HL-60/S4 treated with retinoic acid at 250 ng/mL for 4 days and 3 days (cell line): ENCODE measurements around the gene CYP2D6.
"Not testable (repeated sequence)": the region's sequence is repeated elsewhere in the genome, so short reads cannot be mapped to it uniquely, and the experiment has no call there.

ENCODE experiments used
- in situ Hi-C: fragments of 300-500 bp; cut with MboI; formaldehyde crosslinking; loops from 2 replicates; pipeline ENCODE4 v1.7.0; 2022; ENCODE audit warnings: low sequenced_read_pairs

CYP2D6 gene

GRCh38 chr22:42138122-42138770, 7.6 kb upstream of the CYP2D6 start:
- in situ Hi-C loops, result no loop called here

GRCh38 chr22:42135688-42136087, 5.1 kb upstream of the CYP2D6 start:
- in situ Hi-C loops, result not testable (repeated sequence)

- in situ Hi-C loops, result no loop called here
Measured at GRCh38 chr22:42134100-42135020, 3.8 kb upstream of the CYP2D6 start.

- in situ Hi-C loops, result no loop called here
Measured at GRCh38 chr22:42132457-42132856, 1.8 kb upstream of the CYP2D6 start.

- in situ Hi-C loops, result no loop called here
Measured at GRCh38 chr22:42131562-42131961, 952 bp upstream of the CYP2D6 start.

- in situ Hi-C loops, result not testable (repeated sequence)
Measured at GRCh38 chr22:42130182-42130581, 428 bp downstream of the CYP2D6 start.

GRCh38 chr22:42128776-42129694, 1.6 kb downstream of the CYP2D6 start:
- in situ Hi-C loops, result not testable (repeated sequence)

GRCh38 chr22:42128007-42128406, 2.6 kb downstream of the CYP2D6 start:
- in situ Hi-C loops, result not testable (repeated sequence)

- in situ Hi-C loops, result no loop called here
Measured at GRCh38 chr22:42127606-42128005, 3.0 kb downstream of the CYP2D6 start.

GRCh38 chr22:42123529-42123928, 7.1 kb downstream of the CYP2D6 start:
- in situ Hi-C loops, result not testable (repeated sequence)

- in situ Hi-C loops, result not testable (repeated sequence)
Measured at GRCh38 chr22:42120231-42121021, 10.2 kb downstream of the CYP2D6 start.

- in situ Hi-C loops, result no loop called here
Measured at GRCh38 chr22:42116848-42117424, 13.7 kb downstream of the CYP2D6 start.

- in situ Hi-C loops, result not testable (repeated sequence)
Measured at GRCh38 chr22:42115420-42115830, 15.2 kb downstream of the CYP2D6 start.

- in situ Hi-C loops, result no loop called here
Measured at GRCh38 chr22:42114721-42115120, 15.9 kb downstream of the CYP2D6 start.

GRCh38 chr22:42112793-42113192, 17.8 kb downstream of the CYP2D6 start:
- in situ Hi-C loops, result not testable (repeated sequence)

GRCh38 chr22:42111798-42112197, 18.8 kb downstream of the CYP2D6 start:
- in situ Hi-C loops, result no loop called here

GRCh38 chr22:42108848-42109247, 21.8 kb downstream of the CYP2D6 start:
- in situ Hi-C loops, result no loop called here

- in situ Hi-C loops, result not testable (repeated sequence)
Measured at GRCh38 chr22:42104332-42104860, 26.2 kb downstream of the CYP2D6 start.

- in situ Hi-C loops, result no loop called here
Measured at GRCh38 chr22:42101199-42101598, 29.4 kb downstream of the CYP2D6 start.

- in situ Hi-C loops, result no loop called here
Measured at GRCh38 chr22:42091455-42091782, 39.2 kb downstream of the CYP2D6 start.
